Non-pigmented ciliary epithelial cell (primary cell): ENCODE measurements around the gene BIVM.

ENCODE experiments used
- DNase-seq: peaks from one replicate; pipeline ENCODE4 v3.0.0-alpha.2; 2010; ENCODE audit warnings: low read depth

BIVM gene

GRCh38 chr13:102792396-102792795 is 6.5 kb upstream of the BIVM start:
- DNase-seq: no peak

DNA sequence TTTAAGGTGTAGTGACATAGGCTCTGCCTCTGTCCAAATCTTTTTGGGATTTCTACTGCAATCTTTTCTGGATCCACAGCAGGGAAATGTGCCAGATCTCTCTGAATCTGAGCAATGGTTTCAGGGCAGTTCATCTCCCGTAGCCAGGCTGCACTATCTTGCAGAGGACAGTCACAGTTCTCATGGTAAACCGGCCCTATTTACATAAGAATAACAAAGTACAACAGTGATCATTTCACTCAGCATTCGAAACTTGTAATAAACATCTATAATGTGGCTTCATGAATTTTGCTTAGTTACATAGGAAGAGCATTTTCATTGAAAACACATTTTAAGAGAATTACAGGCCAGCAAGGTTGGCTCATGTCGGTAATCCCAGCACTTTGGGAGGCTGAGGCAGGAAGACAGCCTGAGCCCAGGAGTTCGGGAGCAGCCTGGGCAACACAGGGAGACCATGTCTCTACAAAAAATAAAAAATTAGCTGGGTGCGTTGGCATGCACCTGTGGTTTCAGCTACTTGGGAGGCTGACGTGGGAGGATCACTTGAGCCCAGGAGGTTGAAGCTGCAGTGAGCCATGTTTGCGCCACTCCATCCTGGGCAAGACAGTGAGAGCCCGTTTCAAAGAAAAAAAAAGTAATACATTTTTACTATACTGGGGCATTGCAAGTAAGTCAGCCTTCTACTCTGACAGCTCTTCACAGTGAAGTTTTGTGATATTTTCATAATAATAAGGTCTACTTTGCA is 5.1 kb upstream of the BIVM start:
- no peak for DNase-seq

DNA sequence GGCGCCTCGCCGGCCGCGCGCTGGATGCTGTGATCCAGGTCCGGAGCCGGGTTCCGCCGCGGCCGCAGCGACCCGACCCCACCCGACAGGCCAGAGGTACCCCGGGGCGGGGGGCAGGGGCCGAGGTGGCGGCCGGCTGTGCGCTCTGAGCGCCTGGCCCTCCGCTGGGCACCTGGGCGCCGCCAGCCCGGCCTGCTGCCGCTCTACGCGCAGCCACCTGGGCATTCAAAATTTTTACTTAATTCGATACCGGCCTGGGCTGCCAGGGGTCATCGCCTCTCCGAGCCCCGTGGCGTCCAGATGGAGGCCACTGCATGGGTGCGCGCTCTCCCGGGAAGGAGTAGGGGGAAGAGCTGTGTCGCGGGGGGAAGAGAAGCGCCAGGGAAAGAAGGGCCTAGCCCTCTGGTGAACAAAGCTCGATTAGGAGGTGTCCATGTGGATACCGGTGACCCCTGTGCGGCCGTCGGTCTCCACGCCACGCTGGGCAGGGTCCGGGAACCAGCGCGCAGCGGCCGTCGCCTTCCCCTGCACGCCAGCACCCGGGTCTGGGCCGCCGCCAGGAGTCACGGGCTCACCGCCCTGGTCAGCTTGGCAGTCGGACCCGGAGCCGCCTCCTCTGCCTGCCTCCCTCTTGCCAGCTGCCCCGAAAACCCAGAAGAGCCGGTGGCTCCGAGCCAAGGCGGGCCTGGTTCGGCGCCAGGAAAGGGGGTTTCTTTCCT is 666 bp downstream of the BIVM start:
- DNase-seq: no peak

- DNase-seq: no peak
Observed at GRCh38 chr13:102800145-102801041, 1.5 kb downstream of the BIVM start.

- no peak for DNase-seq
Observed at GRCh38 chr13:102805680-102806079, 6.8 kb downstream of the BIVM start.

DNA sequence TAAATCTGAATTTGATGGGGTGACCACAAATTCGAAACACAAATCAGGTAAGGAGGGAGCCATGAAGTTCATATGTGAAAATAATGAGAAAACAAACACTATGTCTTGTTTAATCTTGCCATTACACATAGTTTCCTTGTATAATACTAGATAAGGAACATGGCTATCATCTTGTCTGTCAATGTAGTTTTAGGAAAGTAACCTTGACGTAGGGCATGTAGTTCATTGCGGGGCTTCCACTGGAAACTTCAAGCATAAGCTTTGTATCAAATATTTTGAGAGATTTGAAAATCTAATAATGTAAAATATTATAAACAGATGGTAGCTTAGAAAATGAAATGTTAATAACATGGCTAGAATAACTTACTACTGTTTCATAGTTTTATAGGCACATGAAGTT is 8.8 kb downstream of the BIVM start:
- DNase-seq: no peak

DNA sequence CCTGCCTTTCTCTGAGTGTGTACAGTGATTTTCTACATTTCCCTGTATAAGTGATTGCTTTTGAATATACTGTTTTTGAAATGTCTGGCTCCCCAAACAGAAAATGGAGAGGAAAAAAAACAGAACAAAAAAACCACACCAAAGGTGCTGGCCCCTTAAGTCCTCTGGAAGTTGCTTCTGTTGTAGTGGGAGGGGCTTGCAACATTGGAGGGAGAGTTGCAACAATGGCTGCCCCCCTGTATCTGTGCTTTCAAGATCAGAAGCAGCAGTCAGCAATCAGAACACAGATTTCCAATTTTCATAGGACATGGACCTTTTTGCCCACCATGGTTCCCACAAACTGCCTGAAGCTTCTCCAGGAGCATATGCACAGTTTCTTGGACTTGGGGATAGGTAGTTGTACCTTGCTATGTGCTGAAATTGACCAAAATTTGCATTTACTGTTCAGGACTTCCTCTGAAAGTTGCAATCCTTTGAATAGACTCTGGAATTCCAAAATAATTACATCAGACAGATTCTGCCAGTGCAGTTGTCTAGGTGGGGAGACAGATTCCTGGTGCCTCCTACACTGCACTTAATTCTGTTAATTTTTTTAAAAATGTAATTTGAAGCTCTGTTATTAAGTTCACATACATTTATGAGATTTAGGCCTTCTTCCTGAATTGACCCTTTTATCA is 13.8 kb downstream of the BIVM start:
- no peak for DNase-seq

DNA sequence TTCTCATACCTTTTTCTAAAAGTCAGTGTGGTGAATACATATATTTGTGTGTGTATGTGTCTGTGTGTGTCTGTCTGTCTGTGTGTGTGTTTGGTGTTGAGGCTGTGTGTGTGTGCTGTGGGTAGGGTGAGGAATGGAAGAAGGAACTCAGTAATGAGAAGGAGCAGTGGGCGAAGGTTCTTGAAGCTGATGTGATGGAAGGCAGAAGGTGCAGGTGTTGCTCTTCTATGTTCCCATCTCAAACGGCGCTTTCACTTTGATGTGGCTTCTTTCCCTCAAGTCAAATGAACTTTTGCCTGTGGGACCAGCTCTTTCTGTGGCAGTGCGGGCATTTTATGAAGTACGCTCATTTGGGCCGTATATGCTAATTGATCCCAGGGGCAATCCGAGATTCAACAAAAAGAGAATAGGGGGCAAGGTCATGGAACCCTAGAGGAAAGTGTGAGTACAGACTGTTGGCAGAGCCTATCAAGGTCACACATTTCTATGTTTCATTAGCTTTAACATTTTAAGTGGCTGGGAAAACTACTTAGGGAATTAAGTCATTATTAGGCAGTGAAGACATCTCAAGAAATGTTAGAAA is 15.2 kb downstream of the BIVM start:
- no peak for DNase-seq

GRCh38 chr13:102814793-102815192 is 15.9 kb downstream of the BIVM start:
- no peak for DNase-seq

DNA sequence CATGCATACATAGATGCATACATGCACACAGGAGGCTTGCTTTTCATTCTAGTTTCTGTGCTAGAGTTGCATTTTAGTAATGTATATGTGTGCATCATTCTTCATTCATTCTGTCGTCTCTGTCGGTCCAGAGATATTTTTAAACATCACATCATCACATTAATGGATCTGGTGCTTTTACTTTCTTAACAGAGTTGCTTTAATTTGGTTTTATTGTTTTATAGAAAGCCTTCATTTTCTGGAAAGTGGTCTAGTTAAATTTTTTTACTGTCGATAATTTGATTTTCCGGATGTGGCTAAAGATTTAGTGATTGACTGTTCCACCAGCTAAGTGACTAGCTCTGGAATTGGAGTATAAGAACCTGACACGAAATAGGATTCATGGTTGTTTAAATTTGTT is 16.9 kb downstream of the BIVM start:
- no peak for DNase-seq

- no peak for DNase-seq
Observed at GRCh38 chr13:102816708-102817107, 17.8 kb downstream of the BIVM start.

- no peak for DNase-seq
Observed at GRCh38 chr13:102817241-102817640, 18.3 kb downstream of the BIVM start.

GRCh38 chr13:102817907-102818306 is 19.0 kb downstream of the BIVM start:
- DNase-seq: no peak

- no peak for DNase-seq
Observed at GRCh38 chr13:102825400-102825799, 26.5 kb downstream of the BIVM start.

- peak; percentile 85 for DNase-seq
Observed at GRCh38 chr13:102825921-102826706, 27.2 kb downstream of the BIVM start.

- DNase-seq: no peak
Observed at GRCh38 chr13:102830646-102831045, 31.7 kb downstream of the BIVM start.

- no peak for DNase-seq
Observed at GRCh38 chr13:102836471-102836870, 37.6 kb downstream of the BIVM start.

DNA sequence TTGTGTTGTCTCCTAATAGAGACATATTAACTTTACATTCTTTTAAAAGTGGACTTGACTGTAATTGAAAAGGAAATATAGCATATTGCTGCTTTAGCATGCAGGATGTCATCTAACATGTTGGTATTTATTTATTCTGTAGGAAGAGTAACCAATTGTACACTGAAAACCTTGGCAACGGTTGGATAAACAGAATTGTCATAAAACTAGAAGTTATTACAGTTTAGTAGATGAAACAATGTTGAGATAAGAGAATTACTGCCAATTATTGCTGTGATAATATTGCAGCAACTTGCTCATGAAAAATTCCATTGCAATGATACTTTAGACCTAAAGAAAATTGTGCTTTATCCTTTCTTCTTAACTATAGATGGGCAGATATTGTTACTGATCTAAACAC is 39.4 kb downstream of the BIVM start:
- DNase-seq: no peak

DNA sequence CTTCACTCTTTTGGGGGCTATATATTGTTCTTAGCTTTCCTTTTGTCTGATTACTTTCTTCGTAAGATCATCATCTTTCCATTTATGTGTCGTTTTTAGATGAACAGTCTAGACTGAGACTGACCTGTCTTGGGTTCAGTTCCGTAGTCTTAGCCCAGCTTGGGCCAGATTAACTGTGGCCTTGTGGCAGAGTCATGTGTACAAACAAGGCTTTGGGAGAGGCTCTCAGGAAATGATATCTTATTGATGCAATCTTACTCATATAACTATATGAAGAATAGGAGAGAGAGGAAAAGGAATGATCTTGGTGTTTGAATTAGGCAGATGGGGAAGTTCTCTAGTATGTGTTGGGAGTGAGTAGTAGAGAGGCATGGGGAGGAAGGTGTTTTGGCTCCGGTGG is 40.1 kb downstream of the BIVM start:
- DNase-seq: no peak

DNA sequence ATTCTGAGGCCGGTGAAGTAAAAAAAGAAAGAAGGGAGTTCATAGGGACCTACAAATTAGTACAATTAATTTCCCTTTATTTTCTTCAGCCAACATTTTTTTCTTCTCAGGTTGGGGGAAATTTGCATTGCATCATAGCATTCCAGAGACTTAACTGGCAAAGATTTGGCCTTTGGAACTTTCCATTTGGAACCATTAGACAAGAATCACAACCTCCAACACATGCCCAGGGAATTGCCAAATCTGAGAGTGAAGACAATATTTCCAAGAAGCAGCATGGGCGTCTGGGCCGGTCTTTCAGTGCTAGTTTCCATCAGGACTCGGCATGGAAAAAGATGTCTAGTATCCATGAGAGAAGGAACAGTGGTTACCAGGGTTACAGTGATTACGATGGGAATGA is 40.5 kb downstream of the BIVM start:
- DNase-seq: no peak

DNA sequence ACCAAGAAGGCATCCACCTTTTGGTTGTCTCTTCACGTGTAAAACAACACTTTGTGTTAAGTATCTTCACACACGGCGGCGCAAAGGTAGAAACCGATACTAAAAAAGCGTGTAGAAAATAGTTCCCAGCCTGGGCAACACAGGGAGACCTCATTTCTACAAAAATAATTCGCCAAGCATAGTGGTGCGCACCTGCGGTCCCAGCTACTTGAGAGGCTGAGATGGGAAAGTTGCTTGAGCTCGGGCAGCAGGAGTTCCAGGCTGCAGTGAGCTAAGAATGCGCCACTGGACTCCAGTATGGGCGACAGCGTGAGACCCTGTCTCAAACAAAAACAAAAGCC is 46.3 kb downstream of the BIVM start:
- no peak for DNase-seq
